DMS53 treated with DMSO at 0.1 percent for 48 hours (cell line): Measurements from ENCODE around the gene PHOX2A.
"Not testable (repeated sequence)": the region's sequence is repeated elsewhere in the genome, so short reads cannot be mapped to it uniquely, and the experiment has no call there.

Experiments
- DNase-seq: peaks from one replicate; lab custom pipeline; 2025; ENCODE audit not compliant: unreplicated experiment; lab: John Stamatoyannopoulos, UW

The PHOX2A gene

DNA sequence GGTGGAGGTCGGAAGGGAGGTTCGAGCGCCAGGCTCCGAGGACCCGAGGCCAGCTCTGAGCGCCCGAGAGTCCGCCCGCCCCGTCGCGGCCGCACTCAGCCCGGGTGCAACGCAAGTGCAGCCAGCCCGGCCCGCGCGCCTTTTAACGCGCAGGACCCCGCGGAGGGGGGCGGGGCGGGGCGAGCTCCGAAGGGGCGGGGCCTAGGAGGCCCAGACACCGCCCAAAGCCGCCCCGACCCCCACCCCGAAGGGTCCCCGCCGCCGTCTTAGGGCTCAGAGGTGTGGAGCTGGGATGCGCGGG is at the start of gene PHOX2A:
Gene PHOX2A (minus strand): TSS at position 117 of the 301 bp plus-strand sequence. CDS start 172 bp downstream, outside the sequence.
- DNase-seq, result no peak

DNA sequence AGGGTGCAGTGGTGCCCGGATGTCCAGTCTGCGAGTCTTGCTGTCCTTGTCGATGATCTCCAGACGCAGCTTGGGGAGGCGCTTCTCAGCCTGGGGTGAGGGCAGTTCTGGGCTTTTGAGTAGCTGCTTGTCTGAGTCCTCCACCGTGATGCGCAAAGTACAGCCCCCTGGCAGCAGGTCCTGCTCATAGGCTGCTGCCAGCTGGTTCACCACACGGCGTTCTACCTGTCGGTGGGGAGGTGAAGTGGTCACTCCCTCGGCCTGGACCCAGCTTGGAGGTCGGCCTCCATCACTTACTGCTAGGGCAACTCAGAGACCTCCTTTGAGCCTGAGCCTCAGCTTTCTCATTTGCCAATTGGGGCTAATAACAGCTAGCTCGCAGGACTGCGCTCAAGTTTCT is 49.4 kb upstream of the PHOX2A start:
- no peak for DNase-seq

DNA sequence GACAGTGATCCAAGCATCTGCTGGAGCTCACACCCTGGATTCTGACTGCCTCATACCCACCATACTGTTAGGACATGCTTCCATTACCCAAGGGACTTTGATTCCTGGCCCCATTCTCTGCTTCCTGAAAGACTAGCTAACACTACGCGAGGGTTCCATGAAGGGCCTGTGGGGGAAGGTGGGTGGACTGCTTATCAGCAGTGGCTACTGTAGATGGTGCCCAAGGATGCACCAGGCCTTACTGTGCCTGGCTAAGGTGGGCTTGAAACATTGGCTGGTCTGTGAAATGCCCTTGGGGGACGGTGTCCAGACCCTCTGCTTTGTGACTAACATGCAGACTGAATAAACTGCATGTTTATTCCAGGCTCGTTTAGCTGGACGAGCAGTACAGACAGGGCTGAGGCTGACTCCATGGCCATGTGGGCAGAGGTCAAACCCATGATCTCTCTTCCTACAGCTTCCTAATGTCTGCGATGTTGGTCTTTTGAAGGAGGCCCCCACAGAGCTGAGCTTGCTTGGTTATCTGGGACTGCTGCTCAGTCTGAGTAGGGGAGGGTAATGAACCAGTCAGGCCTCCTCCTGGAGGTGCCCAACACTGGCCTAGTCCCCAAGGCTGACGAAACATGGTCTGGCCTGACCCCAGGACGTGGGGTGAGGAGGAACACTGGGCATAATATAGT is 48.3 kb upstream of the PHOX2A start:
- no peak for DNase-seq

DNA sequence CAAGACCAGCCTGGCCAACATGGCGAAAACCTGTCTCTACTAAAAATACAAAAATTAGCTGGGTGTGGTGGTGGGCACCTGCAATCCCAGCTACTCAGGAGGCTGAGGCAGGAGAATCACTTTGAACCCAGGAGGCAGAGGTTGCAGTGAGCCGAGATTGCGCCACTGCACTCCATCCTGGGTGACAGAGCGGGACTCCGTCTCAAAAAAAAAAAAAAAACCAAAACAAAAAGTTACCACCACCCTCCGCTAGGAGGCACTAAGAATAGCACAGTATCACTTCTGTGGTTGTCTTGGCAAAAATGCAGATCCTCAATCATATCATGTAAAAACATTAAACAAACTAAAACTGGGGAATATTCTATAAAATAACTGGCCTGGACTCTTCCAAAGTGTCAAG is 46.8 kb upstream of the PHOX2A start:
- not testable (repeated sequence) for DNase-seq

DNA sequence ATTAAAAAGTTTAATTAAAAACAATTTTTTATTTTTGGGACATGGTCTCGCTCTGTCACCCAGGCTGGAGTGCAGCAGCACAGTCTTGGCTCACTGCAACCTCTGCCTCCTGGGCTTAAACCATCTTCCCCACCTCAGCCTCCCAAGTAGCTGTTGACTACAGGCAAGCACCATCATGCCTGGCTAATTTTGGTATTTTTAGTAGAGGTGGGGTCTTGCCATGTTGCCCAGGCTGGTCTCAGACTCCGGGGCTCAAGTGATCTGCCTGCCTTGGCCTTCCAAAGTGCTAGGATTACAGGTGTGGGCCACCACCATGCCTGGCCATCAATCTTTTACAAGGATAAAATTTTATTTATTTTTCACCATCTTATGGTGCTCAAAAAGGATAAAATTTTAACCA is 43.3 kb upstream of the PHOX2A start:
- DNase-seq, result no peak

DNA sequence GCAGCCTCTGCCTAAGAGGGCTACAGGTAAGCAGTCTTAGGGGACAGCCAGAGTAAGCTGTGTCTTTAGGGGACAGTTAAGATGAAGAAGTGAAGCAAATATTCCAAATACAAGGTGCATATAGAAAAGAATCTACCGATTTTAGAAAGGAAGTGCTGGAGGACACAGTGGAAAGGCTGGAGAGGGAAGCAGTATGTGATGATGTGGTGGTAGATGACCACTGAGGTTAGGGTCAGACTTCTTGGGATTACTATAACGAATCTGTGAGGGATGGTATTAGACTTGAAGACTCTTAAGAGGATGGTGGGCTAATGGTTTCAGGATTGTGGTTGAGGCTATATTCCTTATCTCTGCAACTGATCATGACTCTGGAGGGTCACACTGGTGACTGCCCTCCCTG is 40.0 kb upstream of the PHOX2A start:
- no peak for DNase-seq

DNA sequence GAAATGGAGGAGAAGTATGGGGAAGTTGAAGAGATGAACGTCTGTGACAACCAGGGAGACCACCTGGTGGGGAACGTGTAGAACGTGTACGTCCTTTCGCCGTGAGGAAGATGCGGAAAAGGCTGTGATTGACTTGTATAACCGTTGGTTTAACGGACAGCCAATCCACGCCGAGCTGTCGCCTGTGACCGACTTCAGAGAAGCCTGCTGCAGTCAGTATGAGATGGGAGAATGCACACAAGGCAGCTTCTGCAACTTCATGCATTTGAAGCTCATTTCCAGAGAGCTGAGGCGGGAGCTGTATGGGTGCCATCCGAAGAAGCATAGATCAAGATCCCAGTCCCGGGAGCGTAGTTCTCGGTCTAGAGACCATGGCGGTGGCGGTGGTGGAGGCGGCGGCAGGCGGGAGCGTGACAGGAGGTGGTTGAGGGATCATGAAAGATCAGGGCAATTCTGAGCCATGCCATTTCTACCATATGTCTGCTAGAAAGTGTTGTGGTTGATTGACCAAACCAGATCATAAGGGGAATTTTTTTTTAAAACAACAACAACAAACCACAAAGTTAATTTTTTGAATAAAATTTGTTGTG is 36.8 kb upstream of the PHOX2A start:
- DNase-seq, result no peak

DNA sequence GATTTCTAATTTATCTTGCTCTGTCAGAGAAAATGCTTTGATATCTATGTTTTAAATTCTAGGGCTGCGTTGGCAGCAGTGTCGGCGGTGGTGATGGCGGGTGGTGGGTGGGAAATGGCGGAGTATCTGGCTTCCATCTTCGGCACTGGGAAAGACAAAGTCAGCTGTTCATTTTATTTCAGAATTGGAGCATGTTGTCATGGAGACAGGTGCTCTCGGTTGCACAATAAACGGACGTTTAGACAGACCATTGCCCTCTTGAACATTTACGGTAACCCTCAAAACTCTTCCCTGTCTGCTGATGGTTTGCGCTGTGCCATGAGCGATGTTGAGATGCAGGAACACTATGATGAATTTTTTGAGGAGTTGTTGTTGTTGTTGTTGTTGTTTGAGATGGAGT is 36.1 kb upstream of the PHOX2A start:
- DNase-seq, result no peak

DNA sequence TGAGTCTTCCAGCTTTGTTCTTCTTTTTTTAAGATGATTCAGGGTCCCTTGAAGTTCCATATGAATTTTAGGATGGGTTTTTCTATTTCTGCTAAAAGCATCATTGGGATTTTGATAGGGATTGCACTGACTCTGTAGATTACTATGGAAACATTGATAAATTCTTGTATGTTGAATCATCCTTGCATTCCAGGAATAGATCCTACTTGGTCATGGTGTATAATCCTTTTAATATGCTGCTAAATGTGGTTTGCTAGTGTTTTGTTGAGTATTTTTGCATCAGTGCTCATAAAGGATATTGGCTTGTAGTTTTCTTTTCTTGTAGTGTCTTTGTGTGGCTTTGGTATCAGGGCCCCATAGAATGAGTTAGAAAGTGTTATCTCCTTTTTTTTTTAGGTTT is 34.9 kb upstream of the PHOX2A start:
- no peak for DNase-seq

DNA sequence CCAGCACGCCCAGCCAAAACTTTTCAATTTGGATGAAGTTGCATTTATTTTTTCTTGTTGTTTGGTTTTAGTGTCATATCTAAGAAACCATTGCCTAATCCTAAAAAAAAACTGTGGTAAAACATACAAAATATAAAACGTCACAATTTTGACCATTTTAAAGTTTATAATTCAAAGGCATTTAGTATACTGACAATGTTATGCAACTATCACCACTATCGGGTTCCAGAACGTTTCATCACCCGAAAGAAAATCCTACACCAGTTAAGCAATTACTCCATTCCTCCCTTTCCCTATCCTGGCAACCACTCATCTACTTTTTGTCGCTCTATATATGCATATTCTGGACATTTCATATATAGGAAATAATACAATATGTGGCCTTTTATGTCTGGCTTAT is 30.5 kb upstream of the PHOX2A start:
- DNase-seq, result no peak

DNA sequence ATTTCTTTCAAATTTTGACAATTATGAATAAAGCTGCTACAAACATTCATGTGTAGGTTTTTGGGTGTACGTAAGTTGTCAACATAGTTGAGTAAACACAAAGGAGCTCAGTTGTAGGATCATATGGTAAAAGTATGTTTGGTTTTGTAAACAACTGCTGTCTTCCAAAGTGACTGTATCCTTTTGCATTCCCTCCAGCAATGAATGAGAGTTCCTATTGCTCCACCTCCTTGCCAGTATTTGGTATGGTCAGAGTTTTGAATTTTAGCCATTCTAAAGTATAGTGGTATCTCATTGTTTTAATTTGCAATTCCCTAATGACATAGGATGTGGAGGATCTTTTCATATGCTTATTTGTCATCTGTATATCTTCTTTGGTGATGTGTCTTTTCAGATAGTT is 28.0 kb upstream of the PHOX2A start:
- no peak for DNase-seq

DNA sequence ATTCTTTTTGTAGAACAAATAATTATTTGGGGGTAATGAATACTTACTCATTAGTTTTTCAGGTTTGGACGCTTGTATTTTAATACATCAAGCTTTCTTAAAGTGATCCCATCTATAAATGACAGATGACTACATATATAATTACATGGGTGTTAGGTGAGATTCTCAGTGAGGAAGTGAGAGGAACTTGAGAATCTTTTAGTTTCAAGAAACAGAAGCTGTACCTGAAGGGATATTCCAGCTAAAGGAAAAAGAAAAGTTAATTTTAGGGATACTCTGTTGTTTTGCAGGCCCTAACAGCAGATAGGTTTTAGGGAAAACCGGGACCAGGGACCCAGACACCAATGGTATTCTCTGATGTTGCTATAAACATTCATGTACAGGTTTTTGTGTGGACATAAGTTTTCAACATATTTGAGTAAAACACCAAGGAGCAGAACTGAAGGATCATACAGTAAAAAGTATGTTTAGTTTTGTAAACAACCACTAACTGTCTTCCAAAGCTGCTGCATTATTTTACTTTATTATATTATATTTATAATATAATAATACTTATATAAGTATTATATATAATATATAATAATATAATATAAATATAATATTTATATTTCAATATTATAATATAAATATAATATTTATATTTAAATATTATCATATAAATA is 24.1 kb upstream of the PHOX2A start:
- DNase-seq, result no peak

DNA sequence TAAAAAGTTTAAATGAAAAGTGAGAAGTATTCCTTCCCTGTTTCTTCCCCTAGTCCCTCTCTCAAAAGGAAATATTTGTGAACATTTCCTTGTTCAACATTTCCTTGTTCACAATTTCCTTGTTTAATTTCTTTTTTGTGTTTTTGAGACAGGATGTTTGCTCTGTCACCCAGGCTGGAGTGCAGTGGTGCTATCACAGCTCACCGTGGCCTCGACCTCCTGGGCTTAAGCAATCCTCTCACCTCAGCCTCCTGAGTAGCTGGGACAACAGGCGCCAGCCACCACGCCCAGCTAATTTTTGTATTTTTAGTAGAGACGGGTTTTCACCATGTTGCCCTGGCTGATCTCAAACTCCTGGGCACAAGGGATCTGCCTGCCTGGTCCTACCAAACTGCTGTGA is 23.0 kb upstream of the PHOX2A start:
- DNase-seq, result peak; percentile 33

DNA sequence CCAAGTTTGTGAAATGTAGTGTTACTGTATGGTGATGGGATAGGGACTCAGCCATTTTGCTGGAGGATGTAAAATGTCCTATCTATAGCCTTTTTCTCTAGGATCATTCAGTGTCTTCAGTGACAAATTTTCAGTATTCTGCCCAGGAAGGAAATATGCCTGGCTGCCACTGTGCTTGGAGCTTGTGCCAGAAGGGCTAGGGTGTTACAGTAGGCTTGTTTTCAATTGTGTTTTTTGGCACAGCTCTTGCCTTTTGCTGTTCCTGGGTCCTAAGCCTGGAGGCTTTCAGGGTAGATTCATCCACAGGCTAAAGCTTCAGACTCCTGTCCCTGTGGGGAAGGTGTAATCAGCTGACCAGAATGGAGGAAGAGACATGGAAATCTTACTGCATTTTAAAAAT is 22.0 kb upstream of the PHOX2A start:
- DNase-seq, result no peak

DNA sequence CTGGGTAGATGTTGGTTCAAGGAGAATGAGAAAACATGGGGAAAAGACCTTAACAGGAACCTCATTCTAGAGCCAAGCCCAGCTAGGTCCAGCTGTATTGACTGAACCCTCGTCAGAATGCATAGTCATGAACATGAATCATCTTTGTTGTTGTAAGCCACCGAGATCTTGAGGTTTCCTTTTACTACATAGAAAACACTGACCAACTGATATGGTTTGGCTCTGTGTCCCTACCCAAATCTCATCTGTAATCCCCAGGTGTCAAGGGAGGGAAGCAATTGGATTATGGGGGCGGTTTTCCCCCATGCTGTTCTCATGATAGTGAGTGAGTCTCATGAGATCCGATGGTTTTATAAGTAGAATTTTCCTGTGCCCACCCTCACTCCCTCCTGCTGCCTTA is 19.4 kb upstream of the PHOX2A start:
- DNase-seq, result peak; percentile 55

DNA sequence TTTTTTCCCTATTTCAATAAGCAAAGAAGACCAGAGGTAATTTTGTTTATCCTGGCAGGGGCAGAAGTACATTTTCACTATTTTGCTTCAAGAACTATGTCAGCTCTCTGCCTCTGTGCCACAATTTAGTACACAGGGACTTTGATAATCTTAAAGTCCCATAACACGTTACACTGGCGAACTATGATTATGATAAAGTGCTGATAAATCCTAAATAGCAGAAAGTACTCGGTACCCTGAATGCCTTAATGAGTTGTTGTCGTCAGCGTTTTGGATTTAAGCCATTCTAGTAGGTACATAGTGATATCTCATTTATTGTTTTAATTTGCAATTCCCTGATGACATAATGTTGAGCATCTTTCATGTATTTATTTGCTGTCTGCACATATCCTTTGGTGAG is 16.6 kb upstream of the PHOX2A start:
- no peak for DNase-seq

DNA sequence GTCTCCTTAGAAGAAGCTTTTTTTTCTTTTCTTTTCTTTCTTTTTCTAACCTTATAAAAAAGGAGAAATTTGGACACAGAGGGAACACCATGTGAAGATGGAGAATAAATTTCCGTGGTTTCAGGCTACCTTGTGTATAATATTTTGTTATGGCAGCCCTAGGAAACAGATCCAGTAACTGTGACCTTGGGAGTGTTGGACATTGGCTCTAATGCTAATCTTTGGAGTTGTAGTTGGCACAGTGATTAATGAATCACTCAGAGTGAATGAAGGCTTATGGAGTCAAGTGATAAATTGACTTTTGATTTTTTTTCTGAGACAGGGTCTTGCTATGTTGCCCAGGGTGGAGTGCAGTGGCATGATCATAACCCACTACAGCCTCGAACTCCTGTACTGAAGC is 15.5 kb upstream of the PHOX2A start:
- no peak for DNase-seq

DNA sequence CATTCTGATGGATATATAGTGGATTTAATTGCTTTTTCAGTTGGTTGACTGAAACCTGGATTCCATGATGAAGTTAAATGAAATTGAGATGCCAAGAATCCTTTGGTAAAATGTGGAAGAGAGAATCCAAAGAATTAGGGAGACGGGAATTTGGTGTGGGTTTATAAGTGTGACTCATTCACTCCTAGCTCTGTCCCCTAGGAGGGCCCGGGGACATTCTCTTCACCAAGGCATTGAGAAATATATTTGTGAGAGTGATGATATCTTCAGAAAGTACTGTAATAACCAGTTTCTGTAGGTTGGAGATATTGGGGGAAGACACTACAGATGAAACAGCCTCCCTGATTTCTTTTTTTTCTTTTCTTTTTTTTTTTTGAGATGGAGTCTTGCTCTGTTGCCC is 13.6 kb upstream of the PHOX2A start:
- DNase-seq, result no peak

DNA sequence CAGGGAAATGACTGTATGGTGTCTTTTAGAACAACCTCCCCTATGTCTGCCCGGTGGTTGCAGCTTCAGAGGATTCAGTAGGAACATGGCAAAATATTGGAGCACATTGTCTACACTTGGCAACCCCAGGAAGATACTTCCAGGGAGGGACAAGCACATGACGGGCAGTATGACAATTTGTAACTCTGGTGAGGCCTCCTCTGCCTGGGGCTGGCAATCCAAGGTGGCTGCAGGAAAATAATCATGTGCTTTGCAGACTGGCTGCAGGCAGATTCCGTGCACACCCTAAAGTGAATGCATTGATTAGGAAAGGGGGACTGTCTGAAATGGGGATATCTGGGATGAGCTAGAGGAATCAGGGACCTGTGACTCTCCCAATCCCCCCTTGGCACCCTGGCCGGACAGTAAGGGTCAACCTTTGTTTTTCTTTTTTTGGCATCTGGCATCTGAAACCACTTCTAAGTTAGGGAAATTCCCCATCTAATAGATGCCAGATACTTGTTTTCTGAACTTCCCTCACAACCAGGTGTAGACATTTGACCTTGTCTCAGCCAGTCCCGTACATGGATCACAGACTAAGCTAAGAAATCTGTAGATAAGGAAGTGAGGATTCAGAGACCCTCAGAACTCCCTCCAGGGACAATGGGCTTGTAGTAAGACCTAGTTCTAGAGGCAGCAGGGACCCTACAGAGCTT is 10.5 kb upstream of the PHOX2A start:
- DNase-seq, result no peak

DNA sequence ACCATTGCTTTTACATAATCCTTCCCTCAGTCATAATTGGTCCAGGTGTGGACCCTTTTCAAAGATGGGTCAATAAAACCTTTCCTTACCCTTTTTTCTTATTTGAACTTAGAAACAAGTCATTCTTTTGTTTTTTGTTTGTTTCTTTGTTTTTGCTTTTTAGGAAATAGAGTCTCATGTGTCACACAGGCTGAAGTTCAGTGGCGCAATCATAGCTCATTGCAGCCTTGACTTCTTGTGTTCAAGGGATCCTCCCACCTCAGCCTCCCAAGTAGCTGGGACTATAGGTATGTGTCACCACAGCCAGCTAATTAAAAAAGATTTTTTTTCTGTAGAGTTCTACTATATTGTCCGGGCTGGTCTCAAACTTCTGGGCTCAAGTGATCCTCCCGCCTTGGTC is 9.4 kb upstream of the PHOX2A start:
- DNase-seq, result no peak

DNA sequence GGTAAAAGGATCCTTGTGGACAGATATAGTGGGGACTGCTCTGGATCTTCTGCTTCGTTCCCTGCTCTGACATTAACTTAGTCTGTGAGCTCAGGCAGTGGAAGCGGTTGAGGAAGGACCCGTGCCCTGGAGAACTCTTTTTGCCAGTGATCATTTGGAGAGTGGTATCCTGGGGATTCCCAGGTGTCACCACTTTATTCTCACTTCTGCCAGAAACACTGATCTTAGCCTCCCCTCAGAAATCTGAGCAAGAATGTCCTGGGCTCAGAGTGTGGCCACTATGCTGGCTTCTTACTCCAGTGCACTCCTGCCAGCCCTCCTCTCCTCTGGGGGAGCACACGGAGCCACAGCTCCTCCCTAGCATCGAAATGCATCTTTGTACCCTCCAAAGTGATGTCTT is 7.6 kb upstream of the PHOX2A start:
- no peak for DNase-seq
